ENCODE results near the gene ZNF526.
A peak's percentile ranks its signal among the peaks of the same experiment; 100 is the strongest.

DNA sequence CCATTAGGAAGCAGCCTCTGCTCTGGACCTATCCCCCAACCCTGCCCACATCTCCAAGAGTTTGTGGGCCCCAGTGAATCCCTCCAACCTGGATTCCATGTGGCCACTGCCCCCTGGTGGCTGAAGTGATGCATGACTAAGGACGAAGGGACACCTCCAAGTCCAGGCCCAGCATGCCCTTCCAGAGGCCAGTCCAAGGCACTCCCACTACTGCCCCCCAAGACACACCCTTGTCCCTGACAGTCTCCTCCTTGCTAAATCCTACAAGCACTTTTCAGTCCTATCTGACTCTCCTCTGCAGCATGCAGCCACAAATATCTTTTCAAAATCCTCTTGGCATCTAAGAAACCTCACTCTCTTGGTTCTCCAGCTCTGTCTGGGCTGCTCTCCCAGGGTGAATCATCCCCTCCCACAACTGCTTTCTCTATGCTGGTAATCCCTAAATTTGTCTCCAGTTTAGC is 35.7 kb upstream of the ZNF526 start:
- TF ChIP-seq, protein P1, sequence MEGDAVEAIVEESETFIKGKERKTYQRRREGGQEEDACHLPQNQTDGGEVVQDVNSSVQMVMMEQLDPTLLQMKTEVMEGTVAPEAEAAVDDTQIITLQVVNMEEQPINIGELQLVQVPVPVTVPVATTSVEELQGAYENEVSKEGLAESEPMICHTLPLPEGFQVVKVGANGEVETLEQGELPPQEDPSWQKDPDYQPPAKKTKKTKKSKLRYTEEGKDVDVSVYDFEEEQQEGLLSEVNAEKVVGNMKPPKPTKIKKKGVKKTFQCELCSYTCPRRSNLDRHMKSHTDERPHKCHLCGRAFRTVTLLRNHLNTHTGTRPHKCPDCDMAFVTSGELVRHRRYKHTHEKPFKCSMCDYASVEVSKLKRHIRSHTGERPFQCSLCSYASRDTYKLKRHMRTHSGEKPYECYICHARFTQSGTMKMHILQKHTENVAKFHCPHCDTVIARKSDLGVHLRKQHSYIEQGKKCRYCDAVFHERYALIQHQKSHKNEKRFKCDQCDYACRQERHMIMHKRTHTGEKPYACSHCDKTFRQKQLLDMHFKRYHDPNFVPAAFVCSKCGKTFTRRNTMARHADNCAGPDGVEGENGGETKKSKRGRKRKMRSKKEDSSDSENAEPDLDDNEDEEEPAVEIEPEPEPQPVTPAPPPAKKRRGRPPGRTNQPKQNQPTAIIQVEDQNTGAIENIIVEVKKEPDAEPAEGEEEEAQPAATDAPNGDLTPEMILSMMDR (IDR thresholded peaks at IDR 0.05; ENCODE audit: insufficient read depth, low read length) = peak; percentile 88
- TF ChIP-seq POLR2AphosphoS5 (IDR thresholded peaks at IDR 0.05; ENCODE audit: low read depth) (no peak), GABPA (IDR thresholded peaks at IDR 0.05; ENCODE audit: low read depth) (no peak), REST (IDR thresholded peaks at IDR 0.05; ENCODE audit: insufficient replicate concordance, low read depth) (no peak), SPI1 (IDR thresholded peaks at IDR 0.05; ENCODE audit: borderline replicate concordance, low read depth) (no peak)
